Right lobe of liver (tissue), 6 donors: ENCODE results near the gene VPS35. TPM values are rescaled to one million over a fixed set of nuclear protein-coding genes. Genes with fewer than 3 reads are reported as not detected.

Experiments used
- ATAC-seq, 4 donors: fragments of 200-7000 bp; cut with Tn5 transposase; one replicate each; pipeline ENCODE4 v1.9.1; 2020; ENCODE audit warnings: mild to moderate bottlenecking in 4 of 4, moderate library complexity in 4 of 4
- DNase-seq, 3 donors: peaks; one replicate each; pipeline ENCODE4 v3.0.0-alpha.2; 2020
- H3K27ac ChIP-seq, 3 donors: fragments of 200-600 bp; one replicate each; pipeline ENCODE4 v1.8.0; 2022
- H3K27me3 ChIP-seq, 2 donors: fragments of 200-600 bp; one replicate each; pipeline ENCODE4 v1.8.0; 2022
- H3K36me3 ChIP-seq, 4 donors: fragments of 200-600 bp; sonication (generic) in 1 of 4; one replicate each; pipeline versions ENCODE4 v1.5.1 to v1.8.0; 2017 to 2022; ENCODE audit warnings: control low read depth in 1 of 4
- H3K4me1 ChIP-seq, 4 donors: fragments of 200-600 bp; sonication (generic) in 1 of 4; one replicate each; pipeline versions ENCODE4 v1.5.1 to v1.8.0; 2017 to 2022; ENCODE audit warnings: control low read depth in 1 of 4
- H3K4me3 ChIP-seq, 3 donors: fragments of 200-600 bp; one replicate each; pipeline ENCODE4 v1.8.0; 2022
- H3K9me3 ChIP-seq, 4 donors: fragments of 200-600 bp; sonication (generic) in 1 of 4; one replicate each; pipeline versions ENCODE4 v1.5.1 to v1.8.0; 2017 to 2022; ENCODE audit warnings: control low read depth in 1 of 4
- CTCF ChIP-seq, 4 donors: fragments of 200-600 bp in 3 of 4; fragments of 450-650 bp in 1 of 4; IDR thresholded peaks; one replicate each; pipeline versions ENCODE4 v1.5.1 to v1.8.0; 2016 to 2022; ENCODE audit warnings: antibody characterized with exemption in 4 of 4, mild to moderate bottlenecking in 2 of 4
- POLR2A ChIP-seq: fragments of 450-650 bp; IDR thresholded peaks from one replicate; pipeline ENCODE4 v1.6.1; 2017; ENCODE audit warnings: antibody characterized with exemption, mild to moderate bottlenecking
- WGBS: methylation state at CpG from one replicate; pipeline ENCODE4 v1.1.6; 2018; ENCODE audit warnings: low coverage, low lambda C conversion rate; ENCODE audit not compliant: insufficient coverage; ENCODE audit errors: missing lambda C conversion rate; 5-methylcytosine and 5-hydroxymethylcytosine counted together
- intact Hi-C, 2 donors: fragments of 100-400 bp; cut with DNase I; formaldehyde crosslinking; loops; one replicate each; pipeline versions ENCODE4 v1.11.2 to v1.14.1; 2022
- total RNA-seq, 6 experiments: library from RNA; depleted of rRNA in 2 of 6; stranded (reverse); fragments of >200 nt in 2 of 6; fragmentation: NEBNext Ultra II Directional in 3 of 6; extraction: Animal tissue kit (Norgen Biotek cat#: 25700) in 3 of 6; gene quantifications; one replicate each; pipeline versions ENCODE4 v1.1.0 to v1.2.4, GENCODE V29; 2016 to 2023
- donor health status: DM: no; HTN: yes; CAD: no.
- donor health status: DM: no; HTN: no; CAD: no.
- donor health status: DM: no; HTN: no; CAD: no.
- donor health status: DM: no; HTN: yes; CAD: no.
- donor health status: DM: no; HTN: yes; CAD: no.

VPS35 gene
- total RNA-seq, 6 experiments from 2014 or later, result 18.0 to 36.5 (median 28.9) TPM

- intact Hi-C loops, result no loop called here
- WGBS, result 67% methylated on average over 2 of the region's 2 CpGs
Measured at GRCh38 chr16:46613352-46613751, 75.6 kb downstream of the VPS35 start.

DNA sequence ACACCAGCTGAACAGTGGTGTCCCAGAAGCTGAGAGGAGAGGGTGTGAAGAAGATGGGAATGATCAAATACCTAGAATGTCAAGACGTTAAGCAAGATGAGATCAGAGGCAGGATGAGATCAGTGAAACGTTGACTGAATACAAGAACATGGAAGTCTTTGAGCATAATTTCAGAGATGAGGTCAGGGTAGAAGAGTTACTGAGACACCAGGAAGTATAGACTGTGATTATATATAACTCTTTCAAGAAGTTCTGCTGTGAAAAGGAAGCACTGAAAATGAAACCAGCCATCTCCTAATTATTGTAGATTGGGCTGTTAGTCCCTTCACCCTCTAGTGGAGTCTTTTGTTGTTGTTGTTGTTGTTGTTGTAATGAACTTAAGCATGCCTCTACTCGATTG, 76.9 kb downstream of the VPS35 start:
- Histone ChIP-seq H3K27me3 (no peaks in the 10 kb centered on the region), H3K9me3 (no peaks in the 10 kb centered on the region), H3K4me3 (no peak overlapping the region), H3K27ac (no peak overlapping the region), H3K36me3 (no peaks in the 10 kb centered on the region), H3K4me1 (no peaks in the 10 kb centered on the region)
- DNase-seq, result no peak
- WGBS, result 44% methylated on average over 3 of the region's 3 CpGs
- intact Hi-C loops, result no loop called here
- peak in 2 of 4 donors; percentile 13 to 16 for ATAC-seq
- TF ChIP-seq POLR2A (no peak), CTCF (IDR thresholded peaks at IDR 0.05) (no peak)

More at GRCh38 chr16:46613352-46613751, 75.6 kb downstream of the VPS35 start:
- no peak overlapping the region for H3K27ac ChIP-seq
- H3K9me3 ChIP-seq, result no peaks in the 10 kb centered on the region
- H3K36me3 ChIP-seq, result no peaks in the 10 kb centered on the region
- no peak overlapping the region for H3K4me3 ChIP-seq
- no peak for ATAC-seq
- TF ChIP-seq CTCF (IDR thresholded peaks at IDR 0.05) (no peak), POLR2A (no peak)
- no peak for DNase-seq
- H3K27me3 ChIP-seq, result no peaks in the 10 kb centered on the region
- H3K4me1 ChIP-seq, result no peaks in the 10 kb centered on the region

- peak; percentile 50 to 67 (median 56) for ATAC-seq
- WGBS, result 27% methylated on average over 1 of the region's 1 CpG
Measured at GRCh38 chr16:46607529-46607928, 81.4 kb downstream of the VPS35 start.

DNA sequence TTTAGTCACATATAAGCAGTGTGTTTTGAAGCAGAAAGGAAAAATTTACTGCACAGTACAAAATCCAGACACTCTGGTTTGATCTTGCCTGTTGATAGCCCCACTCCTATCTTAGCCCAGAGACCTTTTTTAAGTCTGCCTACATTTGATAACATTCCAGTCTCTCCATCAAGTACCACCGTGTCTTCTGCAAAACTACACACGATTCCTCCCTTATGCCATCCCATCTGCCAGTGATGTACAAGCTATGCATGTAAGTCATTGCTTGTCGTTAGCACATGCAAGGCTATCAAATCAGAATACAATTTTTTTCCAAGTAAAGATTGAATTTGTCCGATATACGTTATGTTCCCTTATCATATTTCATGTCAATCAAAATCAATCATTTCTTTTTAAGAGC, 82.7 kb downstream of the VPS35 start:
- intact Hi-C loops, result no loop called here
- no peaks in the 10 kb centered on the region for H3K4me1 ChIP-seq
- DNase-seq (no peak), ATAC-seq (no peak)
- H3K4me3 ChIP-seq, result no peak overlapping the region
- no peak overlapping the region for H3K27ac ChIP-seq
- H3K9me3 ChIP-seq, result no peaks in the 10 kb centered on the region
- no peak for TF ChIP-seq POLR2A
- no peak for TF ChIP-seq CTCF (IDR thresholded peaks at IDR 0.05)
- no peaks in the 10 kb centered on the region for H3K36me3 ChIP-seq
- no peaks in the 10 kb centered on the region for H3K27me3 ChIP-seq
- WGBS, result 79% methylated on average over 5 of the region's 5 CpGs

More at GRCh38 chr16:46607529-46607928, 81.4 kb downstream of the VPS35 start:
- H3K27me3 ChIP-seq, result no peaks in the 10 kb centered on the region
- DNase-seq, result no peak
- no peak overlapping the region for H3K4me3 ChIP-seq
- intact Hi-C loops, result no loop called here
- H3K9me3 ChIP-seq, result no peaks in the 10 kb centered on the region
- H3K27ac ChIP-seq, result no peak overlapping the region
- peak; percentile 45 to 59 (median 52) for TF ChIP-seq CTCF (IDR thresholded peaks at IDR 0.05)
- TF ChIP-seq POLR2A, result no peak
- no peaks in the 10 kb centered on the region for H3K4me1 ChIP-seq
- H3K36me3 ChIP-seq, result no peaks in the 10 kb centered on the region

Other genes with a start within 250 kb of the VPS35 start
- gene SHCBP1, start 67.8 kb downstream of the VPS35 start, total RNA-seq, result under 1 TPM in 5 of 6 experiments, not detected in 1; 0.18 to 0.93 (median 0.66) TPM
- 1 to 10 TPM in 2 of 6 experiments, under 1 TPM in 4; 0.18 to 4.8 (median 0.76) TPM for gene ORC6, start 481 bp upstream of the VPS35 start, total RNA-seq
- gene MYLK3, start 59.2 kb upstream of the VPS35 start, total RNA-seq, result under 1 TPM; 0.06 to 0.44 (median 0.23) TPM
- 1 to 10 TPM; 5.5 to 9.8 (median 7.4) TPM for gene C16orf87, start 142.0 kb upstream of the VPS35 start, total RNA-seq
- gene GPT2, start 195.2 kb upstream of the VPS35 start, total RNA-seq, result 100 to 1,000 TPM in 2 of 6 experiments, 10 to 100 TPM in 4; 30.8 to 163 (median 92.0) TPM